ENCODE results near the gene SLC35F5. TPM values are rescaled to one million over a fixed set of nuclear protein-coding genes. Genes with fewer than 3 reads are reported as not detected.

SLC35F5 gene
- total RNA-seq, 1 experiment from 2014 or later = 14.3 TPM

- Histone ChIP-seq H3K4me3 (replicated peaks in 1 of 2; ENCODE audit: low read depth in 1 of 2, low read length in 2 of 2) (no peak overlapping the region), H3K27ac (ENCODE audit: low read depth, low read length) (no peak overlapping the region), H3K4me2 (ENCODE audit: low read length) (no peak overlapping the region), H4K20me1 (ENCODE audit: insufficient read depth) (no peaks in the 10 kb centered on the region), H3K9me3 (ENCODE audit: control insufficient read depth in 1 of 2, insufficient read depth in 1 of 2, low read depth in 1 of 2, low read length in 2 of 2) (no peaks in the 10 kb centered on the region), H3K27me3 (ENCODE audit: insufficient read depth, low read length) (no peaks in the 10 kb centered on the region), H2AFZ (ENCODE audit: low read depth, low read length, poor library complexity, severe bottlenecking) (no peak overlapping the region), H3K79me2 (ENCODE audit: insufficient read depth, low read length) (no peaks in the 10 kb centered on the region), H3K9me2 (ENCODE audit: insufficient read depth) (no peaks in the 10 kb centered on the region), H3K4me1 (ENCODE audit: control insufficient read depth in 1 of 2, insufficient read depth in 2 of 2, low read length in 2 of 2) (no peaks in the 10 kb centered on the region), H3K36me3 (ENCODE audit: control insufficient read depth in 1 of 2, insufficient read depth in 2 of 2, low read length in 2 of 2) (peaks cover 0 to 15% of the 10 kb centered on the region in 2 experiments), H3K9ac (ENCODE audit: low read length) (no peak overlapping the region)
- ChIA-PET RAD21 (ENCODE audit: low non-redundant PET in 1 of 2, low total read pairs in 2 of 2, uncharacterized antibody in 2 of 2, unreplicated experiment in 2 of 2) (no interaction called here), POLR2A (no interaction called here), CTCF (no interaction called here)
- DNase-seq (ENCODE audit: low read depth, low spot score) (no peak), ATAC-seq (no peak)
- no TSS peak for BruUV-seq (replicated peaks)
- intact Hi-C loops (cut with micrococcal nuclease) = no loop called here
- TF ChIP-seq SP1 (IDR thresholded peaks at IDR 0.05; ENCODE audit: low read depth) (no peak), CBX3 (IDR thresholded peaks at IDR 0.05; ENCODE audit: low read depth) (no peak), POLR2AphosphoS5 (IDR thresholded peaks at IDR 0.05; ENCODE audit: low read depth, low read length) (no peak), FOSL1 (IDR thresholded peaks at IDR 0.05; ENCODE audit: low read depth) (no peak), YY1 (IDR thresholded peaks at IDR 0.05; ENCODE audit: extremely low read depth, insufficient replicate concordance, low read depth, low read length) (no peak), MAX (IDR thresholded peaks at IDR 0.05) (no peak), ELF1 (IDR thresholded peaks at IDR 0.05; ENCODE audit: borderline replicate concordance, low read depth) (no peak), JUND (IDR thresholded peaks at IDR 0.05) (no peak), REST (IDR thresholded peaks at IDR 0.05; ENCODE audit: low read depth) (no peak), RAD21 (IDR thresholded peaks at IDR 0.05; ENCODE audit: low read depth) (no peak), TCF7L2 (IDR thresholded peaks at IDR 0.05; ENCODE audit: borderline replicate concordance, extremely low read depth, insufficient read depth, insufficient read length) (no peak), SIN3A (IDR thresholded peaks at IDR 0.05; ENCODE audit: low read depth) (no peak), CEBPB (IDR thresholded peaks at IDR 0.05; ENCODE audit: low read depth) (no peak), ATF3 (IDR thresholded peaks at IDR 0.05) (no peak), EZH2phosphoT487 (IDR thresholded peaks at IDR 0.05; ENCODE audit: borderline replicate concordance) (no peak), SRF (IDR thresholded peaks at IDR 0.05; ENCODE audit: low read depth) (no peak), EGR1 (IDR thresholded peaks at IDR 0.05; ENCODE audit: low read depth) (no peak), ZNF274 (IDR thresholded peaks at IDR 0.05; ENCODE audit: low read depth, low read length) (no peak), ZFX (IDR thresholded peaks at IDR 0.05) (no peak)
Observed at GRCh38 chr2:113734185-113734584, 22.3 kb downstream of the SLC35F5 start.
